ENCODE data around the gene G6PD. TPM values are rescaled to one million over a fixed set of nuclear protein-coding genes. Genes with fewer than 3 reads are reported as not detected.

The G6PD gene
- total RNA-seq, 2 experiments from 2014 or later, result 116 to 117 TPM

GRCh38 chrX:154539077-154539476, 7.6 kb downstream of the G6PD start:
- Mint-ChIP-seq H3K36me3 (peaks cover 6% of the 10 kb centered on the region), H3K27me3 (no peaks in the 10 kb centered on the region), H3K4me1 (peaks cover 48% of the 10 kb centered on the region), H3K4me3 (no peak overlapping the region), H3K27ac (peak overlapping the region; percentile 69), H3K9me3 (ENCODE audit: low read depth) (no peaks in the 10 kb centered on the region)
- CTCF ChIA-PET, result interaction anchor here (1.3 to 1.4 kb wide), 2 partner anchors 12 to 166 kb away, joined by 3 read pairs; no protein-coding TSS in a partner anchor
- ATAC-seq (no peak), DNase-seq (no peak)

GRCh38 chrX:154535892-154536291, 10.8 kb downstream of the G6PD start:
- Mint-ChIP-seq H3K4me1 (peaks cover 23% of the 10 kb centered on the region), H3K27ac (no peak overlapping the region), H3K36me3 (peaks cover 14% of the 10 kb centered on the region), H3K4me3 (no peak overlapping the region), H3K27me3 (no peaks in the 10 kb centered on the region), H3K9me3 (ENCODE audit: low read depth) (no peaks in the 10 kb centered on the region)
- DNase-seq, result no peak
- CTCF ChIA-PET, result interaction anchor here (0.9 to 2.4 kb wide), 2 partner anchors 9 to 162 kb away, joined by 3 to 10 read pairs; no protein-coding TSS in a partner anchor
- ATAC-seq, result no peak

GRCh38 chrX:154534526-154535322, 11.9 kb downstream of the G6PD start:
- Mint-ChIP-seq H3K4me1 (peaks cover 19% of the 10 kb centered on the region), H3K27ac (peak overlapping the region; percentile 59)

GRCh38 chrX:154532690-154533089, 14.0 kb downstream of the G6PD start:
- DNase-seq (no peak), ATAC-seq (no peak)
- Mint-ChIP-seq H3K36me3 (peaks cover 9% of the 10 kb centered on the region), H3K9me3 (ENCODE audit: low read depth) (no peaks in the 10 kb centered on the region), H3K27me3 (no peaks in the 10 kb centered on the region), H3K4me3 (no peak overlapping the region), H3K4me1 (peaks cover 8% of the 10 kb centered on the region), H3K27ac (no peak overlapping the region)
- CTCF ChIA-PET, result interaction anchor here (1.0 to 1.9 kb wide), 4 partner anchors 43 to 159 kb away, joined by 3 to 9 read pairs (median 6); partner anchors contain the start of genes FLNA, RPL10 and UBL4A

More at GRCh38 chrX:154534526-154535322, 11.9 kb downstream of the G6PD start:
- no peak overlapping the region for H3K4me3 Mint-ChIP-seq
- CTCF ChIA-PET, result interaction anchor here (0.9 to 1.9 kb wide), 3 partner anchors 123 to 161 kb away, joined by 3 to 7 read pairs (median 3); partner anchors contain the start of gene FLNA
- no peaks in the 10 kb centered on the region for H3K9me3 Mint-ChIP-seq (ENCODE audit: low read depth)
- H3K36me3 Mint-ChIP-seq, result peaks cover 9% of the 10 kb centered on the region
- no peaks in the 10 kb centered on the region for H3K27me3 Mint-ChIP-seq
- ATAC-seq, result peak; percentile 95
- peak; percentile 90 for DNase-seq

GRCh38 chrX:154531626-154532025, 15.0 kb downstream of the G6PD start:
- H3K36me3 Mint-ChIP-seq, result peaks cover 9% of the 10 kb centered on the region
- CTCF ChIA-PET, result interaction anchor here (1.1 to 1.9 kb wide), 2 partner anchors 46 to 132 kb away, joined by 3 to 9 read pairs; partner anchors contain the start of genes RPL10 and UBL4A
- no peaks in the 10 kb centered on the region for H3K27me3 Mint-ChIP-seq
- DNase-seq (no peak), ATAC-seq (no peak)
- no peaks in the 10 kb centered on the region for H3K9me3 Mint-ChIP-seq (ENCODE audit: low read depth)
- H3K27ac Mint-ChIP-seq, result no peak overlapping the region
- peaks cover 14% of the 10 kb centered on the region for H3K4me1 Mint-ChIP-seq
- H3K4me3 Mint-ChIP-seq, result no peak overlapping the region

- CTCF ChIA-PET, result interaction anchor here (1.4 kb wide), 1 partner anchor 132 kb away, joined by 4 read pairs; the partner anchor contains the start of gene RPL10
- Mint-ChIP-seq H3K4me3 (no peak overlapping the region), H3K36me3 (peaks cover 9% of the 10 kb centered on the region), H3K27me3 (no peaks in the 10 kb centered on the region), H3K9me3 (ENCODE audit: low read depth) (no peaks in the 10 kb centered on the region), H3K27ac (no peak overlapping the region), H3K4me1 (peaks cover 25% of the 10 kb centered on the region)
- no peak for DNase-seq
- no peak for ATAC-seq
These were observed 16.4 kb downstream of the G6PD start for GRCh38 chrX:154530286-154530685.

- ATAC-seq, result no peak
- Mint-ChIP-seq H3K27ac (no peak overlapping the region), H3K27me3 (no peaks in the 10 kb centered on the region), H3K4me1 (peaks cover 21% of the 10 kb centered on the region), H3K36me3 (peaks cover 8% of the 10 kb centered on the region), H3K9me3 (ENCODE audit: low read depth) (no peaks in the 10 kb centered on the region), H3K4me3 (no peak overlapping the region)
- CTCF ChIA-PET, result interaction anchor here (0.6 to 3.2 kb wide), 4 partner anchors 12 to 156 kb away, joined by 3 to 16 read pairs (median 6); partner anchors contain the start of genes FAM3A, FLNA and RPL10
- no peak for DNase-seq
These were observed 17.4 kb downstream of the G6PD start for GRCh38 chrX:154529206-154529612.

GRCh38 chrX:154526901-154527675, 19.6 kb downstream of the G6PD start:
- ATAC-seq (peak; percentile 95), DNase-seq (peak; percentile 78)
- CTCF ChIA-PET, result interaction anchor here (0.6 to 3.2 kb wide), 15 partner anchors 9 to 154 kb away, joined by 3 to 16 read pairs (median 4); partner anchors contain the start of genes FAM3A and SLC10A3
- Mint-ChIP-seq H3K27me3 (no peaks in the 10 kb centered on the region), H3K36me3 (no peaks in the 10 kb centered on the region), H3K4me3 (no peak overlapping the region), H3K4me1 (peaks cover 19% of the 10 kb centered on the region), H3K9me3 (ENCODE audit: low read depth) (no peaks in the 10 kb centered on the region), H3K27ac (peak overlapping the region; percentile 66)

GRCh38 chrX:154525606-154526490, 20.8 kb downstream of the G6PD start:
- Mint-ChIP-seq H3K4me1 (peaks cover 19% of the 10 kb centered on the region), H3K27me3 (no peaks in the 10 kb centered on the region), H3K4me3 (no peak overlapping the region), H3K36me3 (no peaks in the 10 kb centered on the region), H3K27ac (peak overlapping the region; percentile 46), H3K9me3 (ENCODE audit: low read depth) (no peaks in the 10 kb centered on the region)
- CTCF ChIA-PET, result interaction anchor here (1.0 to 2.6 kb wide), 4 partner anchors 11 to 152 kb away, joined by 3 to 10 read pairs (median 4); no protein-coding TSS in a partner anchor
- DNase-seq (no peak), ATAC-seq (no peak)

- CTCF ChIA-PET, result interaction anchor here (0.7 to 0.9 kb wide), 2 partner anchors 8 to 613 kb away, joined by 3 read pairs; no protein-coding TSS in a partner anchor
- H3K9me3 Mint-ChIP-seq (ENCODE audit: low read depth), result no peaks in the 10 kb centered on the region
- no peak overlapping the region for H3K27ac Mint-ChIP-seq
- H3K27me3 Mint-ChIP-seq, result no peaks in the 10 kb centered on the region
- DNase-seq (no peak), ATAC-seq (no peak)
- no peaks in the 10 kb centered on the region for H3K36me3 Mint-ChIP-seq
- H3K4me3 Mint-ChIP-seq, result no peak overlapping the region
- H3K4me1 Mint-ChIP-seq, result peaks cover 12% of the 10 kb centered on the region
These were observed 27.3 kb downstream of the G6PD start for GRCh38 chrX:154519389-154519788.

- Mint-ChIP-seq H3K27ac (no peak overlapping the region), H3K4me1 (peaks cover 19% of the 10 kb centered on the region), H3K4me3 (no peak overlapping the region), H3K27me3 (no peaks in the 10 kb centered on the region), H3K9me3 (ENCODE audit: low read depth) (no peaks in the 10 kb centered on the region), H3K36me3 (peaks cover 2% of the 10 kb centered on the region)
- CTCF ChIA-PET, result interaction anchor here (1.1 to 3.6 kb wide), 2 partner anchors 11 to 27 kb away, joined by 3 to 16 read pairs; partner anchors contain the start of gene SLC10A3
- ATAC-seq, result no peak
- no peak for DNase-seq
These were observed 29.4 kb downstream of the G6PD start for GRCh38 chrX:154517101-154517781.

GRCh38 chrX:154516656-154517100, 30.0 kb downstream of the G6PD start:
- H3K9me3 Mint-ChIP-seq (ENCODE audit: low read depth), result no peaks in the 10 kb centered on the region
- peak overlapping the region; percentile 81 for H3K4me3 Mint-ChIP-seq
- H3K36me3 Mint-ChIP-seq, result peaks cover 2% of the 10 kb centered on the region
- peak overlapping the region; percentile 83 for H3K27ac Mint-ChIP-seq
- peaks cover 22% of the 10 kb centered on the region for H3K4me1 Mint-ChIP-seq
- H3K27me3 Mint-ChIP-seq, result no peaks in the 10 kb centered on the region
- ATAC-seq (no peak), DNase-seq (no peak)
- CTCF ChIA-PET, result interaction anchor here (1.1 to 3.6 kb wide), 2 partner anchors 11 to 27 kb away, joined by 3 to 16 read pairs; partner anchors contain the start of gene SLC10A3
